ENCODE measurements around the gene SYNM.

Gene SYNM

GRCh38 chr15:99172171-99172570 is 67.3 kb downstream of the SYNM start:
- DNase-seq, result no peak

DNA sequence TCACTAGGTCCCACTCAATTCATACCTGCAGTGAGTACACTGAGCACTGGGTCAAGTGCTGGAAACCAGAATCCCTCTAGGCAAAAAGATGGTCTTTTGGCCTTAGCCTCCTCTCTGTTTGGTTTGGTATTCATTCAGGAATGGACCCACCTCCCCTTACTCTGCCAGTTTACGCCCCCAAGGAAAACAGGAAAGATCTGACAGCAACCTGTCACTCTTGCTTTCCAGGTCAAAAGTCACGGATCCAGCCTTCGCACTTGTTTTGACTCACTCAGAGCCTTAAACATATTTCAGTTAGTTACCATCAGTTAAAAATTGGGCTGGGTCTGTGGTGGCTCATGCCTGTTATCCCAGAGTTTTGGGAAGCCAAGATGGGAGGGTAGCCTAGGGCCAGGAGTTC is 68.1 kb downstream of the SYNM start:
- DNase-seq, result no peak

GRCh38 chr15:99174567-99175395 is 69.9 kb downstream of the SYNM start:
- no peak for DNase-seq

GRCh38 chr15:99176757-99177156 is 71.9 kb downstream of the SYNM start:
- no peak for DNase-seq

- no peak for DNase-seq
Measured at GRCh38 chr15:99177679-99178078, 72.8 kb downstream of the SYNM start.

DNA sequence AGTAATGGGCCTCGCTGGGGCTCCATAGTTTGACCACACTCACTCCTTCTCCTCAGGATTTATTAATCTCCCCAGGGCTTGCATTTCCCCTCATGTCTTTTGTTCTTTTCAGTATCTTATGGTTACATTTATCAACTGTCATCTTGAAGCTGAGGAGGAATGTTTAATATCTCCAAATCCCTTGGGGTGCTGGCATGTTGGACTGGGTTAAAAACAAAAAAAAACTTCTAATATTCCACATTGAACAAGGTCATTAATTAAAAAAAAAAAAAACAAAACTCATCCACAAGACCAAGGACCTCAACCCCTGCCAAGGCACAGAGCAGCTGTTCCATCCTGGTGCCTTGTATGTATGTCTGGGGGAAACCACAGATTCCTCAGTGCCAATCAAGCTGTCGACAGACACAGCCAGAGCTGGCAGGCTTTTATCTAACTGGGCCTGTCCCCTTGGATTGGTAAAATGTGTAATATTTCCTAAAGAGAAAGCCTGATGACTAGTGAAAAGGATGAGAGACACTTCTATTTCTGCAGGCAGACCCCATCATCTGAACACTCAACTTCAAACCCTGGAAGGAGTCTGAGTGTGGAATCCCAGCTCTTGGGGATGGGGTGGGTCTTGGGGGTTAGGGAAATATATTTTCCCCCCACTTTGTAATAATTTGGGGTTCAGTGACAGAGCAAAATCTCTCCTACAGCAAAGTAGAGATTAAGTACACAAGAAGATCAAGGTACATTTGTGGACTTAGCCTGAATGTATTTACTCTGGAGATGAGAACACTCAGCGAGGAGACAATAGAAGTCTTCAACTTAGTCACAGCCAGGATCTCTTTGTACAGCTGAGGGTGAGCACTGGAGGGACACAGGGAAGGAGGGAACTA is 75.4 kb downstream of the SYNM start:
- no peak for DNase-seq

DNA sequence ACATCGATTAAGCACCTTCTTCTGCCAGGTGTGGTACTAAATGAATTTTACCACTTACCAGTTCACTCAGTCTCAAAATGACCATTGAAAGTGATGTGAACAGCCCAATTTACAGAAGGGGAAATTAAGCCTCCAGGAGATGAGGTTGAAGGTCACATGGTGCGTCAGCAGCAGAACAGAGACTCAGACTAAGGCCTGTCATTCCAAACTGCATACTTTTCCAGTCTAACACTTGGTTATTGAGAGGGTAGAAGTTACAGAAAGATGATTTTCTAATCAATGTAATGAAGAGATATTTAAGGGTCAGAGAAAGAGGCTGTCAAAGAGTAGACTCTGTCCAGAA is 76.1 kb downstream of the SYNM start:
- no peak for DNase-seq

DNA sequence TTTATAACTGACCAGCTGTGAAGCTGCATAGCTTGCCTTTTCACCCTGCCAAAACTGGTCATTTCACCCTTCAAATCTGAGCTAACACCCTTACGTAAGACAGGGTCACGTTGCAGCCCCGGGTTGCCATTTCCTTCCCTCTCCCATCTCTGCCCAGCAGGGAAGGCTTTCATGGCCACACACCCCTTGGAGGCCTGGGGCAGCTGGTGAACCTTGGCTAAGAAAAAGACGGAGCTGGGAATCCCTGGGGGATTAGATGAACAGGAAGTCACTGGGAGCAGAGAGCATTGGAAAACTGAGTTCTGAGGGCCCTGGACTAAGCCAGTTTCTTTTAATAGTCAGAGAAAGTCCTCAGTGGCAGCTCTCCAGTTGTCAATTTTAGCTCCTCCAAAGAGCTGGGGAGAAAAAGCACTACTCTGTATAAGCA is 76.7 kb downstream of the SYNM start:
- no peak for DNase-seq

- no peak for DNase-seq
Measured at GRCh38 chr15:99182791-99183190, 77.9 kb downstream of the SYNM start.

Measured in stimulated activated CD8-positive, alpha-beta memory T cell treated with anti-CD3 and anti-CD28 coated beads, Interleukin-4, amount 100 ng/mL, for 48 hours (primary cell).